ENCODE results near the gene BEND3. TPM values are rescaled to one million over a fixed set of nuclear protein-coding genes. Genes with fewer than 3 reads are reported as not detected.

Gene BEND3
- total RNA-seq, 1 donor from 2014 or later, result 4.2 TPM

- H3K36me3 ChIP-seq, result peaks cover 18 to 31% of the 10 kb centered on the region in 2 donors
- no peaks in the 10 kb centered on the region for H3K4me1 ChIP-seq
- H3K4me3 ChIP-seq, result no peak overlapping the region
- no peak for TF ChIP-seq CTCF (IDR thresholded peaks at IDR 0.05)
- intact Hi-C loops (cut with DNase I), result no loop called here
- DNase-seq (ENCODE audit: low spot score in 2 of 2), result no peak
- H3K27me3 ChIP-seq, result no peaks in the 10 kb centered on the region
- no peaks in the 10 kb centered on the region for H3K9me3 ChIP-seq
- H3K27ac ChIP-seq, result no peak overlapping the region
These were observed 67.5 kb downstream of the BEND3 start for GRCh38 chr6:107047807-107048206.

GRCh38 chr6:107045826-107046675 is 69.3 kb downstream of the BEND3 start:
- intact Hi-C loops (cut with DNase I), result no loop called here
- no peak overlapping the region for H3K27ac ChIP-seq
- H3K36me3 ChIP-seq, result peaks cover 21 to 26% of the 10 kb centered on the region in 2 donors

GRCh38 chr6:107033126-107033525 is 82.2 kb downstream of the BEND3 start:
- Histone ChIP-seq H3K4me3 (no peak overlapping the region), H3K36me3 (no peaks in the 10 kb centered on the region), H3K9me3 (no peaks in the 10 kb centered on the region), H3K27ac (no peak overlapping the region), H3K27me3 (no peaks in the 10 kb centered on the region), H3K4me1 (peaks cover 0 to 9% of the 10 kb centered on the region in 2 donors)
- TF ChIP-seq CTCF (IDR thresholded peaks at IDR 0.05), result no peak
- intact Hi-C loops (cut with DNase I), result no loop called here
- DNase-seq (ENCODE audit: low spot score in 2 of 2), result no peak

More at GRCh38 chr6:107045826-107046675, 69.3 kb downstream of the BEND3 start:
- H3K27me3 ChIP-seq, result no peaks in the 10 kb centered on the region
- H3K9me3 ChIP-seq, result no peaks in the 10 kb centered on the region
- no peaks in the 10 kb centered on the region for H3K4me1 ChIP-seq
- H3K4me3 ChIP-seq, result no peak overlapping the region
- TF ChIP-seq CTCF (IDR thresholded peaks at IDR 0.05), result no peak
- DNase-seq (ENCODE audit: low spot score in 2 of 2), result no peak

- no peaks in the 10 kb centered on the region for H3K36me3 ChIP-seq
- no peak for TF ChIP-seq CTCF (IDR thresholded peaks at IDR 0.05)
- H3K4me3 ChIP-seq, result no peak overlapping the region
- H3K27ac ChIP-seq, result no peak overlapping the region
- peaks cover 0 to 9% of the 10 kb centered on the region in 2 donors for H3K4me1 ChIP-seq
- no peaks in the 10 kb centered on the region for H3K27me3 ChIP-seq
- no peak for DNase-seq (ENCODE audit: low spot score in 2 of 2)
- no peaks in the 10 kb centered on the region for H3K9me3 ChIP-seq
- intact Hi-C loops (cut with DNase I), result no loop called here
These were observed 83.3 kb downstream of the BEND3 start for GRCh38 chr6:107032051-107032450.

GRCh38 chr6:107030151-107030550 is 85.2 kb downstream of the BEND3 start:
- no peak overlapping the region for H3K27ac ChIP-seq
- no peak overlapping the region for H3K4me3 ChIP-seq
- H3K36me3 ChIP-seq, result no peaks in the 10 kb centered on the region
- no peaks in the 10 kb centered on the region for H3K9me3 ChIP-seq
- TF ChIP-seq CTCF (IDR thresholded peaks at IDR 0.05), result no peak
- intact Hi-C loops (cut with DNase I), result no loop called here
- H3K27me3 ChIP-seq, result no peaks in the 10 kb centered on the region
- no peak for DNase-seq (ENCODE audit: low spot score in 2 of 2)
- H3K4me1 ChIP-seq, result peaks cover 0 to 9% of the 10 kb centered on the region in 2 donors

All from ascending aorta (tissue), 2 donors.